Measurements from ENCODE around the gene URB1.

Gene URB1

DNA sequence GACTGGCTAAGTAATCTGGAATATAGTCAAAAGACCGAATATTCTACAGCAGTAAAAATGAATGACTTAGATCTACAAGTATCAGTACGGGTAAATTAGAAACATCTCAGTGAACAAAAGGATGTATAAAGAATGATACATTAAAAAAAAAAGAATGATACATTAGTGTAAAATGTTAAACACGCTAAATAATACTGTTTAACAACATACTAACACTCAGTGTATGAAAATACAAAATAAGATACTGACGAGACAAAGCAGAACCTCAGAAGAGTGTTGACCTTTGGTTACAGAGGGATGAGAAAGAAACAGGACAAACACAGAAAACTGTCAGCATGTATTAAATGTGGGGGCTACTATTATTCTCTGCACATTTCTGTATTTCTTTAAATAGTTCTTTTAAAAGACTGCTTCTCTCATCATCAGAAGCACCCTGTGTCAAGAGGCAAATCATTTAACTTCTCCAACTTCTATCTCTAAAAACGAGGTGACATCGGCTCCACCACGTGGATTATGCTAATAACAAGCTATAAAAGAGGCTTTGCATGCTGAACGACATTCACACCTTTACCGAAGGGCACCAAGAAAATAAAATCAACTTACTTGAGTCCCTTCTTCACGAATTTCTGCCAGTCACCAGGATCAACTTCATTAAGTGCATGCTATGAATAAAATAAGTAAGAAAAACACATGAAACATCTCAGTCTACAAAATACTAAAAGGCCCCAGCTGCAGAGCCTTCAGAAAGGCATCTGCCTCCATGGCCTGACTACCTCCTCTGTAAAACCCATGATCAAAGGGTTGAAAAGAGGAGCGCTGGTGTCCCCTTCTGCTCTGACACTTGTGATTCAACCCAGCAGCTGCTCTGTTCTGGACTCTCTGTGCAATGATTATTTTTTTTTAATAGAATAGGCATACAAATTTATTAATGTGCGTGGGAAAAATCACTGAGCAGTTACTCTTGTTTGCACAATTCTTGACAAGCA, 51.7 kb downstream of the URB1 start:
- DNase-seq (ENCODE audit: low spot score): no peak

DNA sequence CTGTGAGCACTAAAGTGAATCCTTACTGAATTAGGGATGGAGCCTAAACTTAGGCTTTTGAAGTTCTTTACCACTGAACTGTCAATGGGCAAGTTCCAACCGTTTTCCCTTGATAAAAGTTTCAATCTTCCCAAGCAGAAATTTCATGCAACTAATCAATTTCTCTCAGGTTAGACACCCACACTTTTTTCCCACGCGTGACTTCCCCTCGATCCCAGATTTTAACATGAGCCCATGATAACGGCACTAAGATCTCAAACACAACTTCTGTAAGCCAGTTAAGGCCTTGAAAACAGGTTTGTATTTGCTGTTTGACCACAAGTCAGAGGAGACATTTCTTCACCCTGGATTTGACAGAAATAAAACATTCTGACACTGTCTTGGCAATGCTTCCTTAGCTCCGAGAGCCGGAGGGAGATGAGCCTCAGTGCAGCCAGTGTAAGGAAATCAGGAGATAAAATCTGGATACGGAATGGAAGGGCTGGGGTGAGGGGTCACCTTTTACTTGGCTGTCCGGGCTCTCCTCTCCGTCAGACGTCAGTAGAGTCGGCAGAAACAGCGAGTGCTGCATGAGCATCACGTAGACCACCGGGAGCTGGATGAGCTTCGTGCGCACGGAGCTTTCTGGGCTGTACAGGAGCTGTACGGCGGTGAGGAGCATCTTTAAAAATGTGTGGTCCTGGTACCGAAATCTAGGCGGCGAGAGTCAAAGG, 54.4 kb downstream of the URB1 start:
- no peak for DNase-seq (ENCODE audit: low spot score)

DNA sequence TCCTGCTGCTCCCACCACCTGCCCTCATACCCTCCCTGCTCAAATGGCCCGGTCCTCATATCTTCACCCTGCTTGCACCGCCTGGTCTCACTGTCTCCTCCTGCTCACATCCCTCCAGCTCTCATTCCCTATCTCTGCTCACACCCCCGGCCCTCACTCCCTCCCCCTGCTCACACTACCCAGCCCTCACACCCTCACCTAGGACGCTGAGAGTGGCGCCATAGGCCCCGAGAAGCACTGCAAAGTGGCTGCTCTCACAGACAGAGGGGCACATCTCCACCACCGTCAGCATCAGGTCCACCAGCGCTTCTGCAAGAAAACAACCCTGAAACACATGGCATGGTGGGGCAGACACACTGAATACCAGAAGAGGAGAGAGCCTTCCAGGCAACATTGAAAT, 55.6 kb downstream of the URB1 start:
- no peak for DNase-seq (ENCODE audit: low spot score)

DNA sequence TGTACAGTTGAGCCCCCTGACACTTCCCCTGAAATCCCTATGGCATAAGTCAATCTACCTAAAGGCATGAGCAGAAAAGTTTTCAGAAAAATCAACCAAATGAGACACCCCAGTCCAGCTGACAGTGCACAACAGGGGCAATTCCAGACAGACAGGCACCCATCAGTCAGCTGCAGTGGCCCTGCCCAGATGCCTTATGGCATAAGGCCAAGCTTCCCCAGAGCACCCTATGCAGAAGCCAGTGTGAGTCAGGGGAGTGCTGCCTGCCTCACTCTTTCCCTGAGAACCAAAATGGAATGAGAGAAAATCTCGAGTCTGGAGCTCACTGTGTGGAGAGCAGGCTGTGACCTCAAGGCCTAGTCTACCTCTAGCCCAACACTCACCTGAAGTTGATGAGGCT, 56.1 kb downstream of the URB1 start:
- peak; percentile 68 for DNase-seq (ENCODE audit: low spot score)

DNA sequence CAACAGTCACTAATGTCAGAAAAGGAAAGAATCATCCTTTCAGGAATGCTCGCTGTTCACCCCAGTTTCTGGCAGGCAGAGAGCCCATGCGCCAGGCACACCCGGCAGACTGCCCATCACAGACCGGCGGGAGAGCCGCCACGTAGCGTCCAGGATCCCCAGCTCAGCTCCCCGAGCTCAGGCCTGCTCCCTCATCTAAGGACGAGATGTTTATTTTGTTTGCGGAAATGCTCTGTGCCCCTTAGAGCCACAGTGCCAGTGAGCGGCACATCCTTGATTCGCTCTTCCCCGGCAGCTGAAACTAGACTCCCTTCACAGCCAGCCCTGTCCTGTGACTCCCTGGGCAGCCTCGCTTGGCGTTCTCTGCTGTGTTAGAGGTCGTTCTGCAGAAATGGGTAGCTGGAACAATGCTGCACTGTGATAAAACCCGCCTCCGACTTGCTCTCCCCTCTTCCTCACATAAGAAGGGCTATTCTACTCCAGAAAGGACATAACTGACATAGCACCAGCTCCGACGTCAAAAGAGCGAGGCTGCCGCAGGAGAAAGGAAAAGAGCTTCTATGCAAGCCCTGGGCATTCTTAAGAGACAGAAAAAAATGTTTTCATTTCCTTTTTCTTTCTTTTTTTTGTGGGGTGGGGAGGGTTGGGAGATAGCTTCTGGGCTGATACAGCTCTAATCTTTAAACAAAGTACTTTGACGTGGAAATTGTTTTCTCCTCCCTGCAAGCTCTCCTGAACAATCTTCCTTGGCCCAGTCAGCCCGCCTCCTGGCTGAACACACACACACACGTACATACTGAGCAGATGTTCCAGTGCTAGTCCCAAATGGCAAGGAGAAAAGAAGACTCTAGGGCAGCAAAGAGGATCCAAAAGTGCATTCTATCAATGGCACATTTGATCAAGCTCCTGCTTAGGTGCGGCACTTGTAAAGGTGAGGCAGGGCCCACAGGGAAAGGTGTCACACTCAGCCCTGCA, 56.9 kb downstream of the URB1 start:
- DNase-seq (ENCODE audit: low spot score): peak; percentile 96

DNA sequence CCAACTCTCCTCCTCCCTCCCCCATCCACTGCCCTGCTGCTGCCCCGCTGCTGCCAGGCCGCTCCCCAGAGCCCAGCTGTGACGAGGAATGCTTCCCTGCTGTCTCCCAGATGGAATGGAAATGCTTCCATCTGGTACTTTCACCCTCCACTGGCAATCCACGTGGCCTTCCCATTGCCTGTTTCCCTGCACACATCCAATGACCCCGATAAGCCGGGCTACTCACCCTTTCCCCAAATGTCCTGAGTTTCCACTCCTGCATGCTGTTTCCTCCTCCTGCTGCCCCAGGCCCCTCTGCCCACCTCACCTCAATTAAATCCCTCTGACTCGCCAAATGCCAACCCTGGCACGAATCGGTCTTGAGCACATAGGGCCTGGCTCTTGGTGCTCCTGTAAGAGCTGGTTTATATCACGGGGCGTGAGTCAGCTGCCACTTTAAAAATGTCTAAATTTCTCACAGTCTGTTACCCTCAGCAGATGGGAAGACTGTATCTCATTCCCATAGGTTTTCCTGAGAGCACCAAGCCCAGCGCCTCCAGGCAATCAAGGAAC, 57.8 kb downstream of the URB1 start:
- DNase-seq (ENCODE audit: low spot score): peak; percentile 82

DNA sequence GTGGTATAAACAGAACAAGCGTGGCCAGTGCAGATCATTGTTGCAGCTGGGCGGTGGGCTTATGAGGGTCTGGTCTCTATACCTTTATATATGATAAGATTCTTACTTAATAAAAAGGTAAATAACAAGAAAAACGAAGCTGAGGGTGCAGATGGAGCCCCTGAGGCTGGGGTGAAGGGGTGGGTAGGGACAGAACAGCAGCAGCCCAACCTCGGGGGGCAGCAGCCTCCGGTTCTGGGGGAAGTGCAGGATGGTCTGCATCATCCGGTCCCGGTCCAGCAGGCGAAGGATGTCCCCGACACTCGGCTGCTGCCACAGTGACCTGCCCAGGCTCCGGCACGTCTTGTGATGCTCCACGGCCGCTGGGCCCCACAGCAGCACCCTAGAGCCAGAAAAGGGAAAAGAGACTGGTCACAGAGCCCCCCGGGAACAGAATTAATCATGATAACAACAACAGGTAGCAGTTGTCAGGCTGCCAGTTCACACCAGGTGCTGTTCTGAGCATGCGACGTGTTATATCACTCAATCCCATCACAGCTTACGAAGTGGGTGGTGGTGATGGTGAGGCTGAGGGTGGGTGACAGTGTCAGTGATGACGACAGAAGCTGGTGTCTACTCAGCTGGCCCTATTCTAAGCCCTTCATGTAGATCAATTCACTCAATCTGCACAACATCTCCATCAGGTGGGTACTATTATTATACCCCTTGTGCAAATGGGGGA, 58.7 kb downstream of the URB1 start:
- no peak for DNase-seq (ENCODE audit: low spot score)

DNA sequence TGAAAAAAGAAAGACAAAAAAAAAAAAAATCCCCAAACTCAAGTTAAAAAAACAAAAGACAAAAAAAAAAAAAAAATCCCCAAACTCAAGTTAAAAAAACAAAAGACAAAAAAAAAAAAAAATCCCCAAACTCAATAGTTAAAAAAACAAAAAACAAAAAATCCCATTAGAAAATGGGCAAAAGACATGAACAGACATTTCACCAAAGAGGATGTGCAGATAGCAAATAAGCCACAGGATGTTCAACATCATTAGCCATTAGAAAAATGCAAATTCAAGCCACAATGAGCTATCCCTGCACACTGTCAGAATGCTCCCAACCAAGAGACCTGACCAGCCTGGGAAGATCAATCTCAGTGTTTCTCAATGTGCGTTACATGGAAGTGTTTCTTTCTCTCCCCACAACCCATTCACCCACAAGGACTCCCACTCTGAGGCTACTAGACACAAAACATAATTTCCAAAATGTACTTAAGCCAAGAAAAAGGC, 60.3 kb downstream of the URB1 start:
- no peak for DNase-seq (ENCODE audit: low spot score)

DNA sequence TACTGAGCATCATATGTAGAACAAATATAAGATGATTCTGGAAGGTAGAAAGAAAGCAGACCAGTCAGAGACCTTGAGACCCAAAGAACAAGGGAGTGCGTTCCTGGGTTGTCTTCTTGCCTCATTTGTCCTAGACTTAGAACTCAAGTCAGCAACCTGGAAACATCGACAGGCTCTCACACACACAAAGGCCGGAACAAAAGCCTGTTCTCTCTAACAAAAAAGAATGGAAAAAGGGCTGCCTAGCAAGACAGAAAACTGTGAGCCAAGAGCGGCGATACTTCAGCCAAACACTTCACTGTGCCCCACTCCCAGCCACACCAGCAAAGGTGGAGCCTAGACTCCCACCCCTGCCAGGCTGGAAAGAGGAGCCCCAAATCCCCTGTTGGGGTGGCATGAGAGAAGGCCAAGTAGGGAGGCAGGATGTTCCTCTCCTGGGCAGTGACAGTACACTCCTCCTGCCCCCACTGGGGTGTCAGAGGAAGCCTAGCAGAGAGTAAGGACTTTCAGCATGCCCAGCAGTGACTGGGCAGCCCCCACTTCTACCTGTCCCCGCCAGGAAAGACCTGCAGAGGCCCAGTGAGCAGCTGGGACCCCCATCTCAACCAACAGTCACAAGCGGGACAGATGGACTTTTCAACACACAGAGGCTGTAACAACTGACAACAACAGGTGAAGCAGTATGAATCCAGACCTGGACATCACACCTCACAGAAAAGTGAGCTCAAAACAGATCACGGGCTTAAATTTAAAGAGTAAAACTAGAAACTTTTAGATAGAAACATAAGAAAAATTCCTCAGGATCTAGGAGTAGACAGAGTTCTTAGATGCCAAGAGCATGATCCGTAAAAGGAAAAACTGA, 61.1 kb downstream of the URB1 start:
- peak; percentile 47 for DNase-seq (ENCODE audit: low spot score)

DNA sequence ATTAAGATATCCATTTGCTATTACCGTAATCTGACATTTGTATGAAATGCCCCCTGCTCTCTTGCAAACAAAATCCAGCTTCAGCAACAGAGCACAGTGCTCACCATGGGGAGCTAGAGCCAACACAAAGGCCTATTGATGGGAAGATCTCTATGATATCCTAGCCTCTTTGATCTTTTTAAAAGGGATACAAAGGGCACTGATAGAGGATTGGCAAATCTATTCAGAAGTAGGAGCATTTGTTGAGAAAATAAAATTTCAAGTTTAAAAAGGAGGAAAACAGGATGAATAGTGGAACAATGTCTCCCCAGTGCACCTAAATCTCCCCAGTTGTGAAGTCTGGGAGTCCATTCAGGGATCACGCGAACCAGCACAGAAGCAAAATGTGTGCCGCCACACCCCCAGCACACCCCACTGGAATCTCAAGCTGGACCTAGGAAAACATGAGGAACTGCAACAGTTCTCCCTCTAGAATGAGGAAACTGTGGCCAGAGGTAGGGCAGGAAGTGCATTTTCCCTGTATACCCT, 62.0 kb downstream of the URB1 start:
- peak; percentile 60 for DNase-seq (ENCODE audit: low spot score)

DNA sequence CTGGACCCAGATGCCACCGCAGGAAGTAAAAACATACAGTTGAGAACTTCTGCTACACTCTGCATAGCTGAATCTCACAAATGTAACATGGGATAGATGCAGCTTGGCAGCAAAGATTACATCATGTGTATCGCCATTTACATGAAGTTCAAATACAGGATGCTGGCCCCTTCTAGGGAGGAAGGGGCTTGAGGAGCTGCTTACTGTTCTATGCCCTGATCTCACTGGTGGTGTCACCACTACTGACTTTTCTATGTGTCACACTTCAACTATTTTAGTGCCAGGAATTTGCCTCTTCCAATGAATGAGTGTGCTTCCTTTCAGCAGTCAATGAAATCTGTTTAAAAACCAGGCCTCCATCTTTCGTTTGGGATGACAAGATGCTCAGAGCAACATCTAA, 63.0 kb downstream of the URB1 start:
- no peak for DNase-seq (ENCODE audit: low spot score)

DNA sequence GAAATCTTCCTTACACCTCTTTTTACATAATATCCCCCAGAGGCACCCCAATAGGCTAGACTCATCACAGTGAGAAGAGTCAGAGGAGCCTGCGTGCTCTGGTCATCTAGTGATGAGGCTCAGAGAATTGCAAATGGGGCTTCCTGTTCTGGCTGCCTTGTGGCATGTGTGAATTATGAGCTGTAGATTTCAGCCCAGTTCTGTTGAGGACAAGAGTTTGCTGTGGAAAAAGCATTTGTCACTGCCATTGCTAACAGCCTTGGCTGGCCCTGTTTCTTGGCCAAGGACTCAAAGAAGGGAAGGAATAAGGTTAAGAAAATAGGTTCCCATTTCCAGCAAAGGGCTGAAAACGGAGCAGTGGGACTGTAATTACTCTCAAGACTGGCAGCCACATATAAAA, 63.5 kb downstream of the URB1 start:
- DNase-seq (ENCODE audit: low spot score): no peak

DNA sequence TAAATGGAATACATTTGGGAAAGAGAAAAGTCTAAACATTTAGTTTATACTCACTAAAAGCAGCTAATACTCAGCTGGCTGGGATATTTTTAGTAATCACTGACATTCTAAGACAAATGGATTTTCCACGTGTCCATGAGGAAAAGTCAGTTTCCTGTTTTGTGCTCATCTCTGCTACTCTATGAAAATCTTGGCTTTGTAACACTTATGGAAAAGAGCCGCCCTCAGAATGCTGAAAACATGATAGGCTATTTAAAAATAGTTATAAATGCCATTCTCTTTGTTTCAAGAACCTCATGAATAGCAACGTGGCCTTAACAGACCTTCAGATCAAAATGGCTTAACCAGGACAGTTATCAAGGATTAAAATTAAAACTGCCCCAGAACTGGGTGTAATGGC, 64.2 kb downstream of the URB1 start:
- no peak for DNase-seq (ENCODE audit: low spot score)

DNA sequence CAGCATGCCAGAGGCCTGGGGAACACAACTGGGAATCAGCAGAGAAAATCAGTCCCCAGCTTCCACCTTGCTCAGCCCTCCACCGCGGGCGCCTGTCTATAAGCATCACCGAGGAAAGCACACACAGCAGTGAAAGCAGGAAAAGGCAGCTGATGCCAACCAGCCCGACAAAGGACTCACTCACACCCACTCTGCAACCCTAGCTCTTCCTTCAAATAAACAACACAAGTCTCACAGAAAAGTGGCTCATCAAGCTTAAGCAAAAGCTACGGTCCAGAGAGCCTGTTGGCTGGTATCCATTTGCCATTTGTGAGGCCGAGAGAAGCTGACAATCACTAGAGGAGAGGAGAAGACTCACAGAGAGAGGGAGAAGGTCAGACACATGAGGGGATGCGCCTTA, 67.1 kb downstream of the URB1 start:
- DNase-seq (ENCODE audit: low spot score): peak; percentile 73

DNA sequence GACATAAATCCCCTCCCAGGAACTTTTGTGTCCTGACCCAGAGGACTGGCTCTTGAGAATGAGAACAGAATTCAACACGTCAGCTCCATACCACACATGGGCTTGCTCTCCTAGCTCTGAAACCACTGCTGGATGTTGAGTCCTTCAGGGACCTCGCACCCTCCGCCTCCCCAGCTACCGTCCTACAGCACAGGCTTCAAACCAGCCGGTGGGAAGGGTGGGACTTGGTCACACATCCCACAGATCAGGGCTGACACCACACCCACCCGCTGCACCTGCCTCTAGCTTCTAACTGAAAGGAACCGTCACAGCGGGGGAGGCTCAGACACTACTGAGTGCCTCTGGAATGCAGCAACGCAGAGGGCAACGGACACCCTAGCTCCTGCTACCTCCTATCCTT, 70.1 kb downstream of the URB1 start:
- no peak for DNase-seq (ENCODE audit: low spot score)

DNA sequence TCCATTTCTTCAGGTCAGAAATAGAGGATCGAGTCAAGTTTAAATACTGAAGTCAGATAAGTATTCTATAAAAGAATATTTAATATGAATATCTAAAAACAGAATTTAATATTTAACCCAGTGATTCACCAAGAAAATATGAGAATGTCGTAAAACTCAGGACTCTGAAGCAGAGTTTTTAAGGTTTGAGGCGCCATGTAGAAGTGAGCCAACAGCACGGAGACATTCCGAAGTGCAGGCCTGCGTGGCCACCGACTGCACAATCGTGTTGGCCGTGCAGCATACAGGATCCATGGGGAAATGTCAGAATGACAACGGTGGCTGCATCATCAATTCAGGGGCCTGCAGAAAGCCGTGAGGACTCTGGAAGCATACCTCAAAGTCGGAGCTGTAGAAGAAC, 70.7 kb downstream of the URB1 start:
- no peak for DNase-seq (ENCODE audit: low spot score)

DNA sequence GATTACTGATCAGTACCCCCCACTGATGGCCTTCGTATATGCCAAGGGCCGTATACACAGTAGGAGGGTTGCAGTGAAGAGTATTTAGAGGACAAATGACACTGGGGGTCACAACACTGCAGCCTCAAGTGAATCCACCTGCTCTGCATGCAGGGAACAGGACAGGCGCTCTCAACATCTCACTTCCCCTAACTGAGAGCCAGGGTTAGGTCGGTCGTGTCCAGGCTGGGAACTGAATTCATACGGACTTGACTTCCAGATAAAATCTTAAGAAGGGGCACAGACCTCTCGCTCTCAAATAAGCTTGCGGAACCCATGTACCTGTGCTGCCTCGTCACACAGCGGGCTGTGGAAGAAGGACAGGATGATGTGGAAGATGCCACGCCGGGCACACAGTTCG, 71.3 kb downstream of the URB1 start:
- DNase-seq (ENCODE audit: low spot score): no peak

DNA sequence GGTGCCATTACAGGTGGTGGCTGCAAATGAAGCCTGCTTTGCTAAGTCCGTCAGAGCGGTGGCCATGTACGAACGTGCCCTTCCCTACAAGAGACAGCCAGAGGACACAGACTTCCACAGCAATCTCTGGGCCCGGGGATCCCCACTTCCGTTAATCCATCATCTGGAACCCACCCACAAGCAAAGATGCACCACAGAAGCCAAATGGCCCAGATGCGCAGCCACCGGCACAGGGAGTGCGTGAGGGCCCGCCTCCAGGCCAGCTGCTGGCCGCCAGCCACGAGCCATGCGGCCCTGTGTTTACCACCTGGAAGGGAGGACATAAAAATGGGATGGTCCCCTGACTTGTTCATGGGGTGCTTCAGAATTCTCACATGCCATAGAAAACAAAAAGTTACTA, 72.1 kb downstream of the URB1 start:
- no peak for DNase-seq (ENCODE audit: low spot score)

DNA sequence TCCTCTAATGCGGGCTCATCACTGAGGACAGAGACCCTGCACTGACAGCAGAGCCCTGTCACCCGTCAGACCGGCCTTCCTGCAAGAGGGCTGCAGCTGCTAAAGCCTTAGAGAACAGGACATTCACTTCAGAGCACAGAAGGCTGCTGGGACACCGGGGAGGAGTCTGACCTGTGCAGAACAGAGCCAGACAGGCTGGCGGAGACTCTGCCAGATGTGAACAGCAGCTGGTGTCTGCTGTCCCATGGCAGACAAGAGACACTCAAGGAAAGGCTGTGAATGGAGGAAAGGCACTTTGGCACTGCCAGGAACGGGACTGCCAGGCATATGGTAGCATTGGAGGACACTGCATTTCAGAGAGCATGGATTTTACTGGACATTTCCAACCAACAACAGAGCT, 72.8 kb downstream of the URB1 start:
- DNase-seq (ENCODE audit: low spot score): no peak

DNA sequence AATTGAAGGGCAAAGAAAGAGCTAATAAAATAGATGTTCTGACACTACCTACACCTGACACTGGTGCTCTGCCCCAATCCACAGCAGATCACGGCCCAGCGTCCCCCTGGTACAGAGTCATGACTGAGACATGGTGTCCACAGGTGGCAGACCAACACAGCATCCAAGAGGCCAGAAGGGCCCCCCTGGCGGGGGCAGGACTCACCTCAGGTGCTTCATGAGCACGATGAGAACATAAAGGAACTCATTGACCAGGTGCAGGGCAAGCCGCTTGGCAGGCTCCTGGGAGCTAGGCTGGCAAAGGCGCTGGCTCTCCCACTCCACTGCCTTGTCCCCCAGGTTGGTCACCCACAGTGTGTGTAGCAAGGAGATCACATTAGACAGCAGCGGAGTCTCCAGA, 73.8 kb downstream of the URB1 start:
- no peak for DNase-seq (ENCODE audit: low spot score)
